Gastroesophageal sphincter (tissue), 3 donors: ENCODE results near the gene FAM216A.

Experiments used
- POLR2A ChIP-seq, 2 donors: fragments of 450-650 bp; IDR thresholded peaks; one replicate each; pipeline ENCODE4 v1.6.1; 2017; ENCODE audit warnings: antibody characterized with exemption in 2 of 2, mild to moderate bottlenecking in 2 of 2, moderate library complexity in 1 of 2
- TF ChIP-seq, protein P1 (sequence below), 4 experiments: fragments of 200-600 bp in 2 of 4; fragments of 450-650 bp in 2 of 4; sonication (generic) in 1 of 4; IDR thresholded peaks; one replicate each; pipeline ENCODE4 v1.5.1; 2017 to 2019; ENCODE audit warnings: antibody characterized with exemption in 4 of 4, mild to moderate bottlenecking in 2 of 4, moderate library complexity in 2 of 4

DNA sequence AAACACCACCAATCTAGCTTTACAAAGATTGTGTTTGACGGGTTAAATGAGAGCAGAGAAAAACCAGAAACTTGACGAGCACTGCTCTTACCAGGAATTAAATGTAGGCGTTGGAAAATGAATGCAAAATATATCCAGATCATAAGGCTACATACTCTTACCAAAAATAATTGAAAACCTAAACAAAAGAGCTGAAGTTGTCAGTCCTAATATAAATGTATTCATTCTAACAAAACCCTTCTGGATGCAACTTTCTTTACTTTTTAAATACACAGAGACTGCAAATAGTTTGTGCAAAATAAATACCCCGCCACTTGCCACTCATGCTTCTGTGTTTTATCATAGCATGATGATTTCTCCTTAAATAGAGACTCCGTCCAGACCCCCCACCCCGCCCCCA is 66.2 kb downstream of the FAM216A start:
- TF ChIP-seq, protein P1, sequence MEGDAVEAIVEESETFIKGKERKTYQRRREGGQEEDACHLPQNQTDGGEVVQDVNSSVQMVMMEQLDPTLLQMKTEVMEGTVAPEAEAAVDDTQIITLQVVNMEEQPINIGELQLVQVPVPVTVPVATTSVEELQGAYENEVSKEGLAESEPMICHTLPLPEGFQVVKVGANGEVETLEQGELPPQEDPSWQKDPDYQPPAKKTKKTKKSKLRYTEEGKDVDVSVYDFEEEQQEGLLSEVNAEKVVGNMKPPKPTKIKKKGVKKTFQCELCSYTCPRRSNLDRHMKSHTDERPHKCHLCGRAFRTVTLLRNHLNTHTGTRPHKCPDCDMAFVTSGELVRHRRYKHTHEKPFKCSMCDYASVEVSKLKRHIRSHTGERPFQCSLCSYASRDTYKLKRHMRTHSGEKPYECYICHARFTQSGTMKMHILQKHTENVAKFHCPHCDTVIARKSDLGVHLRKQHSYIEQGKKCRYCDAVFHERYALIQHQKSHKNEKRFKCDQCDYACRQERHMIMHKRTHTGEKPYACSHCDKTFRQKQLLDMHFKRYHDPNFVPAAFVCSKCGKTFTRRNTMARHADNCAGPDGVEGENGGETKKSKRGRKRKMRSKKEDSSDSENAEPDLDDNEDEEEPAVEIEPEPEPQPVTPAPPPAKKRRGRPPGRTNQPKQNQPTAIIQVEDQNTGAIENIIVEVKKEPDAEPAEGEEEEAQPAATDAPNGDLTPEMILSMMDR (IDR thresholded peaks at IDR 0.05): no peak
- no peak for TF ChIP-seq POLR2A (IDR thresholded peaks at IDR 0.05)
